ENCODE measurements around the gene MTHFR.

Gene MTHFR

GRCh38 chr1:11805422-11806306, at the start of gene MTHFR, which contains the start of gene CLCN6:
Gene MTHFR (minus strand): TSS chr1:11805964. CDS start chr1:11803116, 2,848 bp downstream.
Gene CLCN6 (plus strand): TSS chr1:11806191. CDS start chr1:11806263, 72 bp downstream.
- peak; percentile 96 to 97 for DNase-seq

GRCh38 chr1:11855430-11855829, 49.7 kb upstream of the MTHFR start:
- DNase-seq = no peak

GRCh38 chr1:11854519-11854918, 48.8 kb upstream of the MTHFR start:
- DNase-seq = no peak

- no peak for DNase-seq
Measured at GRCh38 chr1:11851180-11851579, 45.4 kb upstream of the MTHFR start.

GRCh38 chr1:11850156-11850555, 44.4 kb upstream of the MTHFR start:
- no peak for DNase-seq

GRCh38 chr1:11848373-11848700, 42.6 kb upstream of the MTHFR start:
- no peak for DNase-seq

GRCh38 chr1:11847667-11848372, 42.1 kb upstream of the MTHFR start, which contains the start of gene NPPA:
Gene NPPA (minus strand): TSS chr1:11847783. CDS start chr1:11847684, 99 bp downstream.
- DNase-seq = no peak

- DNase-seq = no peak
Measured at GRCh38 chr1:11845641-11846335, 40.0 kb upstream of the MTHFR start.

- no peak for DNase-seq
Measured at GRCh38 chr1:11842154-11843041, 36.6 kb upstream of the MTHFR start.

- no peak for DNase-seq
Measured at GRCh38 chr1:11841245-11842153, 35.7 kb upstream of the MTHFR start.

- no peak for DNase-seq
Measured at GRCh38 chr1:11839727-11840705, 34.3 kb upstream of the MTHFR start.

GRCh38 chr1:11838349-11839272, 32.8 kb upstream of the MTHFR start:
- peak; percentile 71 to 73 for DNase-seq

GRCh38 chr1:11837767-11838348, 32.1 kb upstream of the MTHFR start:
- no peak for DNase-seq

GRCh38 chr1:11836955-11837766, 31.4 kb upstream of the MTHFR start:
- DNase-seq = no peak

GRCh38 chr1:11835441-11836225, 29.9 kb upstream of the MTHFR start:
- DNase-seq = no peak

- no peak for DNase-seq
Measured at GRCh38 chr1:11833900-11834299, 28.1 kb upstream of the MTHFR start.

- DNase-seq = no peak
Measured at GRCh38 chr1:11833497-11833896, 27.7 kb upstream of the MTHFR start.

Data from activated CD4-positive, alpha-beta T cell treated with anti-CD3 and anti-CD28 coated beads, Interleukin-2, amount 50 U/mL, for 4 hours (primary cell).